Measurements from ENCODE around the gene COMMD4. TPM values are rescaled to one million over a fixed set of nuclear protein-coding genes. Genes with fewer than 3 reads are reported as not detected.
"Not testable (repeated sequence)": the region's sequence is repeated elsewhere in the genome, so short reads cannot be mapped to it uniquely, and the experiment has no call there.

Gene COMMD4
- total and polyA plus RNA-seq, 2 donors from 2014 or later = 67.6 to 162 TPM

DNA sequence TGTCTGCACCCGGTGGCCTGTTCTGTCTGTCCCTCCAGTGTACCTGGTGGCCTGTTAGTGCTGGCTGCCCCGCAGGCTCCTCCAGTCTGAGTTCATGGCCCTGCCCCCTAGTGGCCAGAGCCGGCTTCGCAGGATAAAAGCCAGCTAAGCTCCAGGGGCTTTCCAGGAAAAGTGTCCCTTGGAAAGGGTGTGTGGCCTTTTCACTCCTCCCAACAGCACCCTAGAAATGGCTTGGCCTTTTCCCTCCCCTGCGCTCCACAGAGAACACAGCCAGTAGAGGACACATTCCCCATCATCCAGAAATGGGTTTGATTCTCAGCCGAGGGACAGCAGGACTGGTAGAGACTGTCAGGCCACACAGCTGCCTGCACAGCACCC, 36.6 kb upstream of the COMMD4 start:
- H3K4me1 ChIP-seq (ENCODE audit: control insufficient read depth in 2 of 3, insufficient read depth in 2 of 3, low read depth in 1 of 3, low read length in 3 of 3); H3K4me3 ChIP-seq (ENCODE audit: low read length in 3 of 3); FAIRE-seq; intact Hi-C loops (cut with DNase I); H3K9me3 ChIP-seq (ENCODE audit: control insufficient read depth in 2 of 3, insufficient read depth in 1 of 3, low read length in 3 of 3); DNase-seq; H3K9ac ChIP-seq (ENCODE audit: low read length in 3 of 3); H3K27me3 ChIP-seq (ENCODE audit: control insufficient read depth, insufficient read depth, low read length); H3K36me3 ChIP-seq (ENCODE audit: control insufficient read depth in 2 of 3, insufficient read depth in 3 of 3, low read length in 3 of 3); H3K27ac ChIP-seq (ENCODE audit: low read depth in 2 of 2, low read length in 2 of 2): not testable (repeated sequence)
- TF ChIP-seq, protein P1, sequence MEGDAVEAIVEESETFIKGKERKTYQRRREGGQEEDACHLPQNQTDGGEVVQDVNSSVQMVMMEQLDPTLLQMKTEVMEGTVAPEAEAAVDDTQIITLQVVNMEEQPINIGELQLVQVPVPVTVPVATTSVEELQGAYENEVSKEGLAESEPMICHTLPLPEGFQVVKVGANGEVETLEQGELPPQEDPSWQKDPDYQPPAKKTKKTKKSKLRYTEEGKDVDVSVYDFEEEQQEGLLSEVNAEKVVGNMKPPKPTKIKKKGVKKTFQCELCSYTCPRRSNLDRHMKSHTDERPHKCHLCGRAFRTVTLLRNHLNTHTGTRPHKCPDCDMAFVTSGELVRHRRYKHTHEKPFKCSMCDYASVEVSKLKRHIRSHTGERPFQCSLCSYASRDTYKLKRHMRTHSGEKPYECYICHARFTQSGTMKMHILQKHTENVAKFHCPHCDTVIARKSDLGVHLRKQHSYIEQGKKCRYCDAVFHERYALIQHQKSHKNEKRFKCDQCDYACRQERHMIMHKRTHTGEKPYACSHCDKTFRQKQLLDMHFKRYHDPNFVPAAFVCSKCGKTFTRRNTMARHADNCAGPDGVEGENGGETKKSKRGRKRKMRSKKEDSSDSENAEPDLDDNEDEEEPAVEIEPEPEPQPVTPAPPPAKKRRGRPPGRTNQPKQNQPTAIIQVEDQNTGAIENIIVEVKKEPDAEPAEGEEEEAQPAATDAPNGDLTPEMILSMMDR (IDR thresholded peaks at IDR 0.05; ENCODE audit: borderline replicate concordance, extremely low read depth, insufficient read depth) = peak; percentile 27

DNA sequence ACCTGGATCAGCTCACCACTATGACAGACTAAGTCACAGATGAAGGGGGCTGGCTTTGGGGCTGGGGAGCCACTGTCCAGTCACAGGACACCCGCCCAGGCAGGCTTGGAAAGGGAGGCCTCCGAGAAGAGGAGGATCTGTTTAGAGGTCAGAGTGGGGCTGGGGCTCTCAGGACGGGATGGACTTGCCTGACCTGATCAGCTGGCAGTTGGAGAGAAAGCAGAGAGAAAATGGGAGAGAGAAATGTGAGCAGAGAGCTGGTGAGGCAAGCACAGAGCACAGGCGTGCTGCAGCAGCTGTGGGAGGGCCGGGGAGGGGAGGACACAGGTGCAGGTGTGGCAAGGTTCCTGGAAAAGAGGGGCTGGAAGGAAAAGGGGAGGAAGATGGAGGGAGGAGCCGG, 35.8 kb upstream of the COMMD4 start:
- H3K4me3 ChIP-seq (ENCODE audit: low read length in 3 of 3); H3K9ac ChIP-seq (ENCODE audit: low read length in 3 of 3); H3K27ac ChIP-seq (ENCODE audit: low read depth in 2 of 2, low read length in 2 of 2); FAIRE-seq; intact Hi-C loops (cut with DNase I); H3K27me3 ChIP-seq (ENCODE audit: control insufficient read depth, insufficient read depth, low read length); H3K9me3 ChIP-seq (ENCODE audit: control insufficient read depth in 2 of 3, insufficient read depth in 1 of 3, low read length in 3 of 3); DNase-seq; H3K4me1 ChIP-seq (ENCODE audit: control insufficient read depth in 2 of 3, insufficient read depth in 2 of 3, low read depth in 1 of 3, low read length in 3 of 3); H3K36me3 ChIP-seq (ENCODE audit: control insufficient read depth in 2 of 3, insufficient read depth in 3 of 3, low read length in 3 of 3): not testable (repeated sequence)

DNA sequence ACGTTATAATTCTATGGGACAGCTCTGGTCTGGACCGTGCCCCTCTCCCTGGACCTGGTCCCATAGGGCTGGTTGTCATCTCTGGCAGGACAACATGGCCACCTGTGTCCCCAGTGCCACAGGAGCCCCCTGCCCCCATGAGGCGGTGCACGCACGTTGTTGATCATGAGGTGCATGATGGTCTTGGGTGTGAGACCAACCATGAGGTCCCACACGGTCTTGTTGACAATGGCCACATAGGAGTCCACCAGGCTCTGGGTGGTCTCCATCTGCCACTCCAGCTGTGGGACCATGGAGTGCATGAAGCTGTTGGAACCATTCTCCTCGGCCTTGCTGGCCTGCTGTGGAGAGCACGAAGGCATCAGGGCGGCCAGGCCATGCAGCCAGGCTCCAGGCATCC, 33.5 kb upstream of the COMMD4 start:
- H3K9me3 ChIP-seq (ENCODE audit: control insufficient read depth in 2 of 3, insufficient read depth in 1 of 3, low read length in 3 of 3) = no peaks in the 10 kb centered on the region
- H3K27me3 ChIP-seq (ENCODE audit: control insufficient read depth, insufficient read depth, low read length) = no peaks in the 10 kb centered on the region

GRCh38 chr15:75302753-75303152, 33.1 kb upstream of the COMMD4 start:
- FAIRE-seq; H3K4me3 ChIP-seq (ENCODE audit: low read length in 3 of 3); H3K9me3 ChIP-seq (ENCODE audit: control insufficient read depth in 2 of 3, insufficient read depth in 1 of 3, low read length in 3 of 3); H3K27ac ChIP-seq (ENCODE audit: low read depth in 2 of 2, low read length in 2 of 2); DNase-seq; intact Hi-C loops (cut with DNase I); H3K36me3 ChIP-seq (ENCODE audit: control insufficient read depth in 2 of 3, insufficient read depth in 3 of 3, low read length in 3 of 3); H3K27me3 ChIP-seq (ENCODE audit: control insufficient read depth, insufficient read depth, low read length); H3K4me1 ChIP-seq (ENCODE audit: control insufficient read depth in 2 of 3, insufficient read depth in 2 of 3, low read depth in 1 of 3, low read length in 3 of 3); H3K9ac ChIP-seq (ENCODE audit: low read length in 3 of 3): not testable (repeated sequence)

More for the DNA sequence above, 33.5 kb upstream of the COMMD4 start:
- FAIRE-seq = no peak
- Histone ChIP-seq H3K36me3 (ENCODE audit: control insufficient read depth in 2 of 3, insufficient read depth in 3 of 3, low read length in 3 of 3) (no peaks in the 10 kb centered on the region), H3K27ac (ENCODE audit: low read depth in 2 of 2, low read length in 2 of 2) (no peak overlapping the region), H3K4me3 (ENCODE audit: low read length in 3 of 3) (no peak overlapping the region), H3K9ac (ENCODE audit: low read length in 3 of 3) (no peak overlapping the region), H3K4me1 (ENCODE audit: control insufficient read depth in 2 of 3, insufficient read depth in 2 of 3, low read depth in 1 of 3, low read length in 3 of 3) (no peaks in the 10 kb centered on the region)
- DNase-seq = no peak
- TF ChIP-seq, protein P1 (IDR thresholded peaks at IDR 0.05; ENCODE audit: borderline replicate concordance, extremely low read depth, insufficient read depth) = no peak
- intact Hi-C loops (cut with DNase I) = no loop called here

DNA sequence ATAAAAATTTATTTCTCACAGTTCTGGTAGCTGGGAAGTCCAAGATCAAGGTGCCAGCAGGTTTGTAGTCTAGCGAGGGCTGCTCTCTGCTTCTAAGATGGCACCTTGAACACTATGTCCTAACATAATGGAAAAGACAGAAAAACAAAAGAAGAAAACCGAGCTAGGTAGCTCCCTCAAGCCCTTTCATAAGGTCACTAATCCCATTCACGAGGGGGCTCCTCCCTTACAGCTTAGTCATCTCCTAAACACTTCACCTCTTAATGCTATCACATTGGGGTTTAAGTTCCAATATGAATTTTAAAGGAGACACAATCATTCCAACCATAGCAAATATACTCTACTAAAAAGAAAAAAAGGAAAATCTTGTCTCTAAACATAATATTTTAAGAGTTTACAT, 29.7 kb upstream of the COMMD4 start:
- DNase-seq (no peak), FAIRE-seq (no peak)
- no peaks in the 10 kb centered on the region for H3K4me1 ChIP-seq (ENCODE audit: control insufficient read depth in 2 of 3, insufficient read depth in 2 of 3, low read depth in 1 of 3, low read length in 3 of 3)
- peaks cover 2% of the 10 kb centered on the region for H3K27me3 ChIP-seq (ENCODE audit: control insufficient read depth, insufficient read depth, low read length)
- no peak overlapping the region for H3K27ac ChIP-seq (ENCODE audit: low read depth in 2 of 2, low read length in 2 of 2)
- H3K36me3 ChIP-seq (ENCODE audit: control insufficient read depth in 2 of 3, insufficient read depth in 3 of 3, low read length in 3 of 3) = no peaks in the 10 kb centered on the region
- H3K9ac ChIP-seq (ENCODE audit: low read length in 3 of 3) = no peak overlapping the region
- TF ChIP-seq, protein P1 (IDR thresholded peaks at IDR 0.05; ENCODE audit: borderline replicate concordance, extremely low read depth, insufficient read depth) = no peak
- H3K4me3 ChIP-seq (ENCODE audit: low read length in 3 of 3) = no peak overlapping the region
- intact Hi-C loops (cut with DNase I) = no loop called here
- H3K9me3 ChIP-seq (ENCODE audit: control insufficient read depth in 2 of 3, insufficient read depth in 1 of 3, low read length in 3 of 3) = no peaks in the 10 kb centered on the region
